SK-N-MC (cell line): ENCODE results near the gene SETD1A.
A peak's percentile ranks its signal among the peaks of the same experiment; 100 is the strongest.

Source experiments
- DNase-seq: peaks from one replicate; pipeline ENCODE4 v3.0.0-alpha.2; 2011; ENCODE audit warnings: low read depth, low spot score
- H3K27ac ChIP-seq: fragments of 200-600 bp; sonication (generic); 2 replicates; pipeline ENCODE4 v1.5.1; 2016; ENCODE audit warnings: mixed run types
- H3K36me3 ChIP-seq: fragments of 200-600 bp; sonication (generic); 2 replicates; pipeline ENCODE4 v1.6.1; 2017; ENCODE audit warnings: antibody characterized with exemption, low read length, mixed read lengths; ENCODE audit not compliant: insufficient read depth
- H3K4me3 ChIP-seq: fragments of 200-600 bp; sonication (generic); 2 replicates; pipeline ENCODE4 v1.5.1; 2016
- H3K9ac ChIP-seq: fragments of 200-600 bp; sonication (generic); 2 replicates; pipeline ENCODE4 v1.8.0; 2017; ENCODE audit warnings: mixed run types, mixed read lengths; ENCODE audit not compliant: insufficient read length
- H3K9me3 ChIP-seq: fragments of 200-600 bp; sonication (generic); 2 replicates; pipeline ENCODE4 v1.6.1; 2017; ENCODE audit warnings: low read depth, mild to moderate bottlenecking, antibody characterized with exemption, low read length, moderate library complexity, mixed read lengths
- EZH2 ChIP-seq: fragments of 200-600 bp; sonication (generic); IDR thresholded peaks from one replicate; pipeline ENCODE4 v1.6.1; 2017; ENCODE audit warnings: antibody characterized with exemption
- FOXP2 ChIP-seq: optimal IDR thresholded peaks from 2 replicates; pipeline ENCODE3; 2011; ENCODE audit warnings: mild to moderate bottlenecking, moderate library complexity; ENCODE audit not compliant: insufficient read depth; ENCODE audit errors: extremely low read length, control extremely low read depth
- POLR2AphosphoS5 ChIP-seq: IDR thresholded peaks from 2 replicates; pipeline ENCODE4 v1.6.1; 2012; ENCODE audit warnings: mild to moderate bottlenecking, low read depth, low read length, borderline replicate concordance

The SETD1A gene

DNA sequence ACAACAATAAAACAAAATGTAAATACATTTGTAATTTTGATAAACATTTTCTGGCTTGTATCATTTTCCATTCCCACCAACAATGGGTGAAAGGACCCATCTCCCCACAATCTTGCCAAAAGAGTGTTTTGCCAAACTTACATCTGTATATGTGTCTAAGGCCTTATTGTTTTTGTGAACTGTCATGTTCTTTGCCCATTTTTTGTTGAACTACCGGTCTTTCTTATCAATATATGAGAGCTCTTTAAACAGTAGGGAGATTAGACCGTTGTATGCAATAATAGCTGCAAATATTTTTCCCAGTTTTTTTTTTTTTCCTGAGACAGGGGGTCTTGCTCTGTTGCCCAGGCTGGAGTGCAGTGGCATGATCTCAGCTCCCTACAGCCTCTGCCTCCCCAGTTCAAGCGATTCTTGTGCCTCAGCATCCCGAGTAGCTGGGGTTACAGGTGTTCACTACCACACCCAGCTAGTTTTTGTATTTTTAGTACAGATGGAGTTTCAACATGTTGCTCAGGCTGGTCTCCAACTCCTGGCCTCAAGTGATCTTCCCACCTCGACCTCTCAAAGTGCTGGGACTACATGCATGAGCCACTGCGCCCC, 66.2 kb downstream of the SETD1A start:
- TF ChIP-seq EZH2, result no peak
- TF ChIP-seq POLR2AphosphoS5, result no peak
- no peak for TF ChIP-seq FOXP2
- H3K36me3 ChIP-seq, result no peaks in the 10 kb centered on the region
- H3K9me3 ChIP-seq, result no peaks in the 10 kb centered on the region
- no peak for DNase-seq
- H3K9ac ChIP-seq, result no peak overlapping the region
- H3K4me3 ChIP-seq, result no peak overlapping the region
- no peak overlapping the region for H3K27ac ChIP-seq

GRCh38 chr16:31025339-31025738, 67.8 kb downstream of the SETD1A start:
- TF ChIP-seq POLR2AphosphoS5 (no peak), FOXP2 (no peak), EZH2 (no peak)
- H3K4me3 ChIP-seq, result no peak overlapping the region
- no peaks in the 10 kb centered on the region for H3K9me3 ChIP-seq
- H3K27ac ChIP-seq, result no peak overlapping the region
- no peak overlapping the region for H3K9ac ChIP-seq
- no peak for DNase-seq
- H3K36me3 ChIP-seq, result no peaks in the 10 kb centered on the region

DNA sequence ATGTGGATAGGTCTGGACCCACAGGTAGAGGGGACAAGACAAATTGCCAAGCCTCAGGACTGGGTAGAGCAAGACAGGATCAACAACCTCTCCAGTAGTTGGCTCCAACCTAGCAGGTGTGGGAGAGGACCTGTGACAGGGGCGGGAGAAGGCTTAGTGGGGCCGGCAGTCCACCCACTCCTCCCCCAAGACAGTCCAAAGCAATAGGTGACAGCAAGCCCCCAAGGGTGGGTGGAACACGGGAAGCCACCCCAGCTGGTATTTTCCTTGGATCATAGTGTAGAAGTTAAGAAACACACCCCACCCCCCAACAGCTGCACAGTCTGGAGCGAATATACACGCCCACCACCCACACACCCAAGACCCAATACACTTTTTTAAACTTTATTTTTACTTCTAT, 71.7 kb downstream of the SETD1A start:
- H3K4me3 ChIP-seq, result no peak overlapping the region
- no peak for TF ChIP-seq EZH2
- no peak for TF ChIP-seq POLR2AphosphoS5
- no peak for TF ChIP-seq FOXP2
- no peaks in the 10 kb centered on the region for H3K9me3 ChIP-seq
- no peaks in the 10 kb centered on the region for H3K36me3 ChIP-seq
- no peak for DNase-seq
- no peak overlapping the region for H3K27ac ChIP-seq
- H3K9ac ChIP-seq, result no peak overlapping the region

GRCh38 chr16:31031276-31031675, 73.7 kb downstream of the SETD1A start:
- Histone ChIP-seq H3K36me3 (no peaks in the 10 kb centered on the region), H3K9me3 (no peaks in the 10 kb centered on the region), H3K9ac (no peak overlapping the region), H3K4me3 (no peak overlapping the region), H3K27ac (no peak overlapping the region)
- DNase-seq, result no peak
- TF ChIP-seq FOXP2, result no peak
- TF ChIP-seq POLR2AphosphoS5, result no peak
- no peak for TF ChIP-seq EZH2

DNA sequence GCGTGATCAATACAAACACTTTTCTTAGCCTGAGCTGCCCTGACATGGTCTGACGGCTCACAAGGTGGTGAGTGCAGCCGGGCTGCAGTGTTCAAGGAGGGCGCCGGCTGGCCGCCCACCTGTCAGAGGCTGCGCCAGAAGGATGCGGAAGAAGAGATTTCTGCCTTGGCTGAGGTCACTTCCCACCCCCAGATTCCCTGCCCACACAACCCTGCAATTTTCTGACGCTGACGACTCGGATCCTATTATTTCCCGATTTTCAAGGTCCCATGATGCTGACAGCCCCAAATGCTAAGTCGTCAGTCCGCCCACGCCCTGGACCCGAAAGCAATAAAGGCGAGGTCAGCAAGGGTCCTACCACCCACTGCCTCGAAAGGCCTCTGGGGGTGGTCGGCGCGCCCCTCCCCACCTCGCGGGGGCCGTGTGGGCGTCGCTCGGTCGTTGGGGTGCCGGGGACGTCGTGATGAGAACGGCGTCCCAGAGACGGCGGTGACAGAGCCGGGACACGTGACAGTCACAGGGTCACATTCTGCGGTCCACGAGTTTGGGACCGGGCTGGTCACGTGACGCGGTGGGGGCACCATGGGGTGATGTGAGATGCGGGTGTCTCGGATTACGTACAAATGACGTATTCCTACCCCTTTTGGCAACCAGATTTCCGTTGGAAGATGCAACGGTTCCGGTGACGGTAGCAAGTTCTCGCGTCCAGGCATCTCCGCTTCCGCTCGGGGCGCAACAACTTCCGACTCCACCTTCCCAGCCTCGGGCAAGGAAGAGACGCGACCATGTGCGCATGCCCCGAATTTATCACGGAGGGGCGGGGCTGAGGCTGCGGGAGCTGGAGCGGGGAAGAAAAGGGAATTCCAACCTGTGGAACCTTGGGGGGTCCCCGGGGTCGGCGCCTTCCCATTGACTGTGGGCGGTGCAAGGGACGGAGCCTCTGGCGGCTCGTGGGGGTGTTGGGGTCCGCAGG, 75.5 kb downstream of the SETD1A start, which contains the start of gene STX4:
STX4 (plus strand) TSS at position 823 of the 973 bp plus-strand sequence. CDS start 248 bp downstream, outside the sequence.
- peak within 1 kb of the TSS; percentile 88 for H3K4me3 ChIP-seq
- TF ChIP-seq POLR2AphosphoS5 (peak; percentile 44; the same call in 1 of the 2 replicates), FOXP2 (no peak)
- H3K36me3 ChIP-seq, result no peaks in the 10 kb centered on the region
- peak within 1 kb of the TSS; percentile 67; the same call in 1 of the 2 replicates for H3K27ac ChIP-seq
- peak within 1 kb of the TSS; percentile 81 for H3K9ac ChIP-seq
- H3K9me3 ChIP-seq, result no peaks in the 10 kb centered on the region
- peak; percentile 72 for DNase-seq

DNA sequence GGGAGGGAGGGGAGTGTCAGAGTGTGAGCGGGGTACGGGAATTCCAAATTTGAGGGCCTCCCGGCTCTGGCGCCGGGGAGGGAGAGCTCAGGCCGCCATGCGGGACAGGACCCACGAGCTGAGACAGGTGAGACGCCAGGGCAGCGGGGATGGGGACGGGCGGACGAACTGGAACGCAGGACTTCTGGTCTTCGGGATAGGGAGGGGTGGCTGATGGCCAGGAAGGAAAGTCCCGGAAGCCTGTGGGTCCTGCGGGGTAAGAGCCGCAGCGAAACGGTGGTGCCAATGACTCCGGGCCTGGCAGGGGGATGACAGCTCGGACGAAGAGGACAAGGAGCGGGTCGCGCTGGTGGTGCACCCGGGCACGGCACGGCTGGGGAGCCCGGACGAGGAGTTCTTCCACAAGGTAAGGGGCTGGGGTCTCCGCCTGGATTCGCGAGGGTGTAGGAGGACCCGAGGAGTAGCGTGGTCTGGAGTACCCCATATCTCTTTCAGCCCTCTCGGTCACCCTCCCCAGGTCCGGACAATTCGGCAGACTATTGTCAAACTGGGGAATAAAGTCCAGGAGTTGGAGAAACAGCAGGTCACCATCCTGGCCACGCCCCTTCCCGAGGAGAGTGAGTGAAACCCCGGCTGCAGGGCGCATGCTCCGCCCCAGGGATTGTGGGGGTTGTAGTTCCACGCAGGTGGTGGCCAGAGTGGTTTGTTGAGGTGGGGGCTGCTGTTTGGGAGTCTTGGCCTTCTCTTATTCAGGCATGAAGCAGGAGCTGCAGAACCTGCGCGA, 76.3 kb downstream of the SETD1A start:
- H3K36me3 ChIP-seq, result no peaks in the 10 kb centered on the region
- no peak for TF ChIP-seq EZH2
- no peak for TF ChIP-seq POLR2AphosphoS5
- peak; percentile 16 for DNase-seq
- H3K27ac ChIP-seq, result no peak overlapping the region
- H3K4me3 ChIP-seq, result peak overlapping the region; percentile 88
- H3K9ac ChIP-seq, result peak overlapping the region; percentile 76
- no peaks in the 10 kb centered on the region for H3K9me3 ChIP-seq
